GM19467 (cell line): Measurements from ENCODE around the gene ERICH2.
A peak's percentile ranks its signal among the peaks of the same experiment; 100 is the strongest.

Source experiments
- ATAC-seq: cut with Tn5 transposase; IDR thresholded peaks from one replicate; pipeline ENCODE4 v1.9.1; 2021; ENCODE audit warnings: mild to moderate bottlenecking, moderate library complexity; ENCODE audit not compliant: unreplicated experiment

Gene ERICH2

DNA sequence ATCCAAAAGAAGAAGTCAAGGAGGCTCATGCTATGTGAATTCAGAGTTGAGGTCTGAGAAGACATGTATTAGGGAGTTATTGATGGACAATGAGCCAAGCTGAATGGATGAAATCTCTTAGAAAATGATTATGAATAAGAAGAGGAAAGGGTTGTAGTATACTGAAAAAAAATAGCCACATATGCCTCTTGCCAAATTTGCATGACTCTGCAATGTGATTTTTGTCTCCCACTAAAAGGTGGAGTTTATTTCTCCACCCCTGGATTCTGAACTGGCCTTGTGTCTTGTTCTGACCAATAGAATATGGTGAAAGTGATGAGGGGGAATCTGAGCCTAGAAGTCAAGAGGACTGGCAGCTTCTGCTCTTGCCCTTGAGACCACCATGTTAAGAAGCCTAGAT, 8.6 kb upstream of the ERICH2 start:
- no peak for ATAC-seq

DNA sequence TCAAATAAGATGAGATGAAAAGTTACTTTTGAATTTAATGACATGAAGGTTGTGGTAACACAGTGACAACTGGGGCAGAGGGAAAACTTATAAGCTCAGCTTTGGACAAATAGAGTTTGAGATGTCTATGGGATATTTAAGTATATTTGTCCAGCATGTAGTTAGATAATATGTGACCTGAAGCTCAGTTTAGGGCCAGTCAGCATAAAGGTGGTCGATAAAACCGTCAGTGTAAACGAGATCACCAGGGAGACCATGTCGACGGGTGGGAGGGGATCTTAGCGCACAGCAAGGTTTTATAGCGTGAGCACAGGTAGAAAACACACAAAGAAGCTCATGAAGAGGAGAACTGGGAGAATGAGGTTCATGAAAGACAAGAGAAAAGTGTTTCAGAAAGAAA, 7.4 kb upstream of the ERICH2 start:
- ATAC-seq = no peak

DNA sequence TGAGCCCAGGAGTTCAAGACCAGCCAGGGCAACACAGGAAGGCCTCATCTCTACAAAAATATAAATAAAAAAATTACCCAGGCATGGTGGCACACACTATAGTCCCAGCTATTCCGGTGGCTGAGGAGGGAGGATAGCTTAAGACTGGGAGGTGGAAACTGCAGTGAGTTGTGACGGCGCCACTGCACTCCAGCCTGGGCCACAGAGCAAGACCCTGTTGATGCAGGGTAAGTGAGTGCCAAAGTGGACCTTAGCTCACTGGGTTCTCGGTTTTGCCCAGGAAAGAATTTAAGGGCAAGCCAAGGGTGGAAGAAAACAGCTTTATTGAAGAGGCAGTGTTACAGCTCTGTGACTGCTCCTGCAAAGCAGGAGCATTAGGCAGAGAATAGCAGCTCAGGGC, 6.9 kb upstream of the ERICH2 start:
- no peak for ATAC-seq

DNA sequence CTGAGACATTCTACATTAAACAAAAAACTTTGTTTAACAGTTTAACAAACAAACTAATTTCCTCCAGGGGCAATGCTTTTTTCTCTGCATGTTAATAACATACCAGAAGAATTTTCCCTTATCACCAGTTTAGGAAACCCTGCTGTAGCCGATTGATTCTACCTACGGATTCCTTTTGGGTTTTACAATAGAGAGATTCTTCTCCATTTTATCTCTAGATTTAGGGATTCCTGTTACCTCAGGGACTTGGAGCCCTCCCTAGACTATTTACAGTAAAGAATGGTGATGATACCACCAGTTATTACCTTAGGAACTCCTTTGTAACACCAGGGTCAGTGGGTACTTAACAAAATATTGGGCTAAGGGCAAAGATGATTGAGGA, 5.3 kb upstream of the ERICH2 start:
- ATAC-seq = no peak

DNA sequence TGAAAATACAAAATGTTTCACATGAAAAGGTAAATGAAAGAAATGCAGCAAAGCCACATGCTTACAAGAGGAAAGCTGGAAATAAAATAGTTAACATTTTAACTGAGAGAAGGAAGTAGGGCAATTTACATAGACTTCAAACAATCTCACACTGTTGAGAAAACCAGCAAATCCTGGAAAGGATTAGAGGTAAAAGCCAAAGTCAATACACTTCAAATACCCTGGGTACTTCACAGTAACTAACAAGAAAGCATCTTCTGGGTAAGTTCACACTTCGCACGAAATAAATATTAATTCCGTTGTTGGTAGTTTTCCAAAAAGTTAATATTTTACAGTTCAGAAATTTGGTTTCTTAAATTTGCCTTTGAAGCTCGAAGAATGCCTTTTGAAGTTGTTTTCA, 3.5 kb upstream of the ERICH2 start:
- ATAC-seq = no peak

DNA sequence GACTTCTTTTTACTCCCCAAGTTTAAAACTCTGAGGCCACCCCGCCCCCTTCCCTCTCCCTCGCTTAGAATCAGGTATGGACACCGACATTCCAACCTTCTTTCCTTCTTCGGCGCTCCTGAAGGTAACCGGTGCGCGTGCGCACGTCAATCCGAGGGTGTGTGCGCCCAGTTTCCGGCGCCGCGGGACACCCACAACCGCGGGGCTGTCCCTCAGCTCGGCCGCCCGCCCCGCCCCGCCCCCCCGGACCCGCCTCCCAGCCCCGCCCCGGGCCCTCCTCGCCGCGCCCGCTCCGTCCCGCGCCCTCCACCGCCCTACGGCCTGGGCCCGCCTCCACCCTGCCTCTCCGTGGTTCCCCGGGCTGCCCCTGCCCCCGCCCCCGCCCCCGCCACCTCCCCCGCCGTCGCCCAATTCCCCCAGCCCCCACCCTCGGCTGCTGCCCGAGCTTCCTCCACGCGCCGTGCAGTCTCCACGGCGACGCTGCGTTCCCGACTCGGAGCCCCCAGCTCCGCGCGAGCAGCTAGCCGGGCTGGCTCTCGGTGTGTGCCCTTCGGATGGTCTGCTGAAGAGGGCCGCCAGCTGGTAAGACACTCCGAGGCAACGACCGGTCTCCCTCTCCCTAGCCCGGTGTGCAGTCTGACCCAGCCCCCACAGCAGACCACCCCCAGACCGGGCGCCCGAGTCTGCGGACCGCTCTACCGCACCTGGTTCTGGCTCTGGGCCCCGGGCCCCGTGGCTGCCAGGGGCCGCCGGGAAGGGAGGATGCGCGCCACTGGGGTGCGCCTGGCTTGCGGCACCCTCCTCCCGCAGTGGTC, 635 bp downstream of the ERICH2 start:
- ATAC-seq = peak; percentile 78

DNA sequence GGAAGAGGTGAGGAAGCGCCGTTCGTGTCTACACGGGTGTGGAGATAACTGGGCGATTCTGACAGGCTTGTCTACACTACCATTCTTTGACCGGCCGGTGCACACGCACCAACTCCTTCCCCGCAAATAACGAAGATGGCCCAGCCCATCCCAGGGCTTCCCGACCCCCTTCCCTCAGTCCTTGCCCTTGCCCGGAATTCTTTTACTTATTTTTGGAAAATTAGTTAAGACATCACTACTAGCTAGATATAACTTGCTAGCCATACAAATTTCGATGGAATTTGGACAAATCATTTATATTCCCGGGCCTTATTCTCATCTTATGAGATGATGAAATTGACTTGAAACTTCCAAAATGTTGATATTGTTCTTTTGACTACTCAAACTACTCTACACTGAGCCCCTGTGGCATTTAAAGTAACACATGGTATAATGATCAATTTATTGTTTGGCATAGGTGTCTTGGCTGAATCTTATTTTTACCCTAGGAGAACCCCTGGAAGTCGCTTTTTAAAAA, 1.3 kb downstream of the ERICH2 start:
- ATAC-seq = no peak

DNA sequence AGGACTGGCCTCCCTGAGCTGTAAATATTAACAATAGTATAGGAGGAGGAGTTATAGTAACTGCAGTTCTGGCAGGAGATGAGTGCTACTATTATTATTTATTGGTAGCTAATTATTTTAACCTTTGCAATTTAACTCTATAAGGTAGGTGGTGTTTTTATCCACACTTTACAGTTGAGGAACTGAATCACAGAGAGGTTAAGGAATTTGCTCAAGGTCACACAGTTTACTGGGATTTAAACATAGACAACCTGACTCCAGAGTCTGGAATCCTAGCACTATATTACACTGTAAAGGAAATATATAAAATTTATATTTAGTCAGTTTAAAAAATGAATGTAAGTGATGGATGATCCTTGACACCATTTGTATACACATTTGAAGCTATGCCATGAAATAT, 2.1 kb downstream of the ERICH2 start:
- no peak for ATAC-seq

DNA sequence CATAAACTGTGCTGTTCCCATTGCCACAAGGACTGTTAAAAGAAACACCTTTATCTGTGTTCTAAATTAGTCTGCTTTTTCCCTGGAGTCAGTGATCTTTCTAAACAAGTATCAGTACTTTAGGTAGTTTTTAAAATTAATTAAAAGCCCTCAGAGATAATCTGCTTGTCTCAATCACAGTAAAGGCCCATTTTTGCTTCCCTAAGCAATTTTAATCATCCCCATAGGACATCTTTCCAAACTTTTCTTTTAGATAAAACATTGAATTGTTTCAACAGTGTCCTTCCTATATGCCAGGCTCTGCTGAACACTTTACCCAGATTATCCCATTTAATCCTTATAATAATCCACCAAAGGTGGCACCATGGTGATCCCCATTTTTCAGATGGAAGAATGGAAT, 3.9 kb downstream of the ERICH2 start:
- ATAC-seq = no peak

DNA sequence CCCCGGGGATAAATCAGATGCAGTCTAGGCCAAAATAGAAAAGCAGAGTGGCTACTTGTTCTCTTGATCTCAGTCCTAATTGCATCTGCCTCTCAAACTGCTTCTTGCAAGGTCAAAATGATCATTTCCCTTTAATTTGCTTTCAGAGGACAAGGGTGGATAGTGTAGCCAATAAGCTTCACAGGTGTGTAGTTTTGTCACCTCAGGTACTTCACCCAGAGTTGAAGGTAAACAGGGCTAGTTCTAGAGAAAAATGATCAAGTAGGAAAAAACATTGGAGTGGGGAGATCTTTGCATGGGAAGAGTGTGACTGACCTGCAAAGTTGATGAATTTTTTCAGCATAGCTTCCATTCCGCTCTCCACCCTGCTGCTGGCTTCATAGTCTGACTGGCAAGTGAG, 8.7 kb downstream of the ERICH2 start:
- no peak for ATAC-seq

DNA sequence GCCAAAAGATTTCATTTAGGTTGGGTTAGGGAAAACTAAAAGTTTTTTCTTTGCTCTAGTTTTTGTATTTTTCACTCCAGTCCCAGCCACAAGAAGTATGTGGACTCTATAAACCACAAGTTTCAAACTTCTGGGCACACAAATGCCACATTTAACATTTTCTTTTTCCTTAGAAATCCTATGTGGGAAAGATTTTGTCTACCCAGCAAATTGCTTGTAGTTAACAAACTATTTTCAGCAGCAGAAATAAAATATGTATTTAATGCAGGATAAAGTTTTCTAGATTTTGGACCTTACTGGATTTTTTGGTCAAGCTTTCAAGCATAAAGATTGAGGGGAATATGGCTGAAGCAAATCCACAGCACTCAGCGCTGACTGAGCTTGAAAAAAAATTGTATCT, 9.1 kb downstream of the ERICH2 start:
- no peak for ATAC-seq

DNA sequence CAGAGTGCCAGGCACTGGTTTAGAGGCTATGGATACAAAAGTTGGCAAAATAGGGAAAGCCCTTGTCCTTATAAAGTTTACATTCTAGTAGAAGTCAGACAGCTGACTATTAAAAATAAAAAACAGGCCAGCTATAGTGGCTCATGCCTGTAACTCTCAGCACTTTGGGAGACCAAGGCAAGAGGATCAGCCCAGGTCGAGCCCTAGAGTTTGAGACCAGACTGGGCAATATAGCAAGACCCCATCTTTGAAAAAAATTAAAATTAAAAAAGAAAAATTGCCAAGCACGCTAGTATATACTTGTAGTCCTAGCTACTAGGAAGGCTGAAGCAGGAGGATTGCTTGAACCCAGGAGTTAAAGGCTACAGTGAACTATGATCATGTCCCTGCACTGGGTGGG, 12.5 kb downstream of the ERICH2 start:
- ATAC-seq = no peak

DNA sequence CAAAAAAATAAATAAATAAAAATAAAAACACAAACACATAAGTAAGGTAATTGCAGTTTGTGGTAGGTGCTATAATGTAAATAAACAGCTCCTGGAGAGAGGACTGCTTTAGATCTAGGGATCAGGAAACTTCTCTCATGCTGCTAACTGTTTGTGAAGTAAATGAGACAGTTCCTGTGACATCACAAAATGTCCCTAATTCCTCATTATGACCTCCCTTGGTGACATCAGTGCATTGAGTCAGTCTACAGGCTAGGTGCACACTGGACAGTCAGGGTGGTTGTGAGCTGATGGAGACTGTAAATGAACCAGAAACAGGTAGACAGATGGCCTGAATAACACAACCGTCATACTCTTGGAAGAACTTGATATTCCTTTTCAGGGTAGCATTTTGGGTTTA, 13.4 kb downstream of the ERICH2 start:
- no peak for ATAC-seq

DNA sequence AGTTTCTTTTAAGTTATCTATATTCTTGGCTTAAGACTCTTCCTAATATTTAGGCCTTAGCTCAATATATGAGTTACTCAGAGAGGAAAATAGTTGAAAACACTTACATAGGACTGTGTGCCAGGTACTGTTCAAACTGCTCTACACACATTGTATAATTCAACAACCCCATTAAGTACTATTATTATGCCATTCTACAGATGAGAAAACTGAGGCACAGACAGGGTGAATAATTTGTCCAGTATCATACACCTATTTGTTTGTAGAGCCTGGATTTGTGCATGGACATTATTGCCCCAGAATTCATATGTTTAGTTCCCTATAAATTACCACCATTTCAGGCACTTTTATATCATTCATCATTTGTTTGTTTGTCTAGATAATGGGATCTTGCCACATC, 28.8 kb downstream of the ERICH2 start:
- ATAC-seq = no peak

DNA sequence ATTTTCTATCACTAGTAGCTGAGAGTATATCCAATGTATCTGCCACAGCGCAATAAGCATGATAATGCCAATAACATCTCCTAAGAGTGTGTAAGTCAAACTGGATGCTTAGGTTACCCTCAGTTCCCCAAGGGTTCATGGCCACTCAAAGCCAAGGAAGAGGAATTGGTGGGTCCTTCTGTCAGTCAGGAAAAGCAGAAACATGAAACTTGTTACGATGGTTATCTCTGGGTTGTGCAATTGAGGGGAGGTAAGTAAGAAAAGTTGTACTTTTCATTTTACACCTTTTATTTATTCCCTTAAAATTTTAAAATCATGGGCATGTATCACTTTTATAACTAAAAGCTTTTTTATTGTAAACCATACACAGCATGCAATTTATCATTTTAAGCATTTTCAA, 36.4 kb downstream of the ERICH2 start:
- no peak for ATAC-seq

DNA sequence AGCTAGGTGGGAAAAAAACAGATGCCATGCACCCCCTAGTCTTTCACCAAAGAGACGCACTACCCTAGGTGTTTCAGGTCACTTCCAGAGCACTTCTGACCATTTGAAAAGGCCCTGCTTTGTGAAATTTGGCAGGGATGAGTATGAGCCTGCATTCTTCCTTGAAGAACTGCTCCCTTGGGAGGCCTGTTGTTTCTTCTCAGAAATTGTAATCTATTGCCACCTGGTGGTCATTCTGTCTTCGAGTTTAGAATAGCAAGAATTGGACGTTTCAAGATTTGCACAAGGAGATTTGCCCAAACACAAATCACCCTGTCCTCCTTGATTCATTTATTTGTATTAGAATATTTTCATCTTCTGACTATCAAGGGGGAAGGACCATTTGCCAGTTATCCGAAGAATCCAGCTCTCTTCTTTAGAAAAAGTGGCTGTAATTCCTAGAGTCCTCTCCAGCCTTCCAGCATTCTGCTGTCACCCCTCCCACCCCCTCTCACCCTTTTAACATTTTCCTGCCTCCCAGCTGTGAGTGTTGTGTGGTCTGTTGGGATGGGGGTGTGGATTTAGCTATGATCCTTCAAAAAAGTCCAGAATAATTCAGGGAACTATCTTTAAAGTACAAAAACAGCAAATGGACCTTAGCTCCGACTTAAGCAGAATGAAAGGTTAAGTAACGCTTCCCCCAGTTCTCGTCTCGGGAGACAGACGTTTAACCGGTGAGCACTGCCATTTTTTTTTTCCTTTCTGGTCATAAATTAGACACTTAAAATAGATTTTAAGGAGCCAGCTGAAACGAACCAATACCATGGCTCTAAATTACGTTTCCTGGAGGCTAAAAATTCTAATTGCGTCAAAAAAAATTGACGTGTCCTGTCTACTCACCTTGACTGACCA, 42.8 kb downstream of the ERICH2 start:
- ATAC-seq = no peak

DNA sequence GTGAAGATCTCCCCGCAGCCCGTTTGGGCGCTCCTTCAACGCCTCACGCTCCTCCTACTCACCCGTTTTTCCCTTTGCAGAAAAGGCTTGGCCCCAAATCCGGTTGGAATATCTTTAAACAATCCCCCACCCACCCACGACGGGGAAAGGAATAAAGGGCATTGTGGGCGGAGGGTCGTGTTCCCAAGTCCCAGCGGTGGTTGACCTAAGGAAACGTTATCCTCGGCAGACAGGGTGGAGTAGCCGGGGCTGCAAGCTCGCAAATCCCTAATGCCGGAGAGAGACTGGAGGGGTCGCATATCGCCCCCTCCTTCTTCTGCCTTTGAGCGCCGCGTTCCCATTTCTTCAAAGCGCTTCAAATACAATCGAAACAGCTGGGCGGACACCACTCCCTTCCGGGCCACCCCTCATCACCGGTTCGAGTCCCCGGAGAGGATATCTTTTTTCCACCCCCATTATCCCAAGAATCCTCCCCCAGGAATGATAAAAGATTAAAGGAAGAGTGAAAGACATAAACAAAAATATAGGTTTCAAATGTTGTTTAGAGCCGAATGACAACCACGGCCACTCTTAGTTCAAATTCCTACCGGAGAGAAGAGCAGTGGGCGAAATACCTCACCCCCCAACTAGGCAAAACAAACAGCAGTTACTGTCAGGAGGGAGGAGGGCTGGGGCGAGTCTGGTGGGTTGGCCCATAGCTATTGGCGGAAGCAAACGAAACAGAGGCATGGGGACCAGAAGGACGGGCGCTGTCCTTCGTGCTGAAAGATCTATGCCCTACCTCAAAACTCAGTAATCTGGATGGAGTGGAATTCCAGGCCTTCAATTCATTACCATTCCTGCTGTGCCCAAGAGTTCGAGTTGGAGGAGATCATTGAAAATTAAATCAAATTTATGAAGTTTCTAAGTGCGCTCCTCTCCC, 43.7 kb downstream of the ERICH2 start:
- no peak for ATAC-seq

DNA sequence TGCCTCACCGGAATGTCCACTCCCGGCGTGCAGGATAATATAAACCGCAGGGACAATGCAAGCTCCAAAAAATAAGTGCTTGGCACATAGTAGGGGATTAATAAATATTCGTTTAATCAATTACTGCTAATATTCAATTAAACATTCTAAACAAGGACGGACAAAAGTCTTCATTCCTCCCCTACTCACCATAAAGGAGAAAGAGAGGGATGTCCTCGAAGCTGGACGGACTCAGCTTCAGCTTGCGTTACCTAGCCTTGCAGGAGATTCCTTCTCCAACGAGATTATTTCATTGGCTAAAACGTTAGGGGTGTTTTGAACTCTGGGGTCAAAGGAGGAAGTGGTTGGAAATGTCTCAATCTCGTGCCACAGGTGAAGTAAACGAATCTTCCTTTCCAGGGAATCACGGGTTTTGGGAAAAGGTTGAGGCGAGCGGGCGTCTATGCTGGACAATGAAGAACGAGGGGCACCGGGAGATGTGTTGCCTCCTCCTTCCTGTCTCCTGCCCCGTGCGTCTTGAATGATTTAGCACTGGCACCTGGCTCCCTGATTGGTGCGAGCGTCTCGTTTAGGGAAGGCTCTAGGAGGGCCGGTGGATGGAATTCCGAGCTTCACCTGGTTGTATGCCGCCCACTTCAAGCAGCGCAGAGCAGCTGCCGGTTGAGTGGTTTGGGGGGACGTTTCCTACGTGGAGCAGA, 44.5 kb downstream of the ERICH2 start:
- no peak for ATAC-seq

DNA sequence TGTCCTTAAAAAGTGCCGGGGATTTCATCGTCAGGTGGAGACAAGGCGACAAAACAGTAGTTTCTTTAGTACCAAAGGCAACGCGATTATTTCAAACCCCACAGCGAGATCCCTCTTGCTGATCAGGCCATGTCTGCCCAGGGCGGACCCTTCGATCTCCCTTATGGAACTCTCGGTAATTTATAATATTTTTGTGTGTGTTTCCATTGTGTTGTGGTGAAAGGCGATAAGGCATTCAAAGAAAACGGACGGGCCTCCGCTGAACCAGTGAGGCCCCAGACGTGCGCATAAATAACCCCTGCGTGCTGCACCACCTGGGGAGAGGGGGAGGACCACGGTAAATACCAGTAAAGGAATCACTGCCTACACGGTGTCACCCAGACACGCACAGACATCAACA, 45.1 kb downstream of the ERICH2 start:
- no peak for ATAC-seq

DNA sequence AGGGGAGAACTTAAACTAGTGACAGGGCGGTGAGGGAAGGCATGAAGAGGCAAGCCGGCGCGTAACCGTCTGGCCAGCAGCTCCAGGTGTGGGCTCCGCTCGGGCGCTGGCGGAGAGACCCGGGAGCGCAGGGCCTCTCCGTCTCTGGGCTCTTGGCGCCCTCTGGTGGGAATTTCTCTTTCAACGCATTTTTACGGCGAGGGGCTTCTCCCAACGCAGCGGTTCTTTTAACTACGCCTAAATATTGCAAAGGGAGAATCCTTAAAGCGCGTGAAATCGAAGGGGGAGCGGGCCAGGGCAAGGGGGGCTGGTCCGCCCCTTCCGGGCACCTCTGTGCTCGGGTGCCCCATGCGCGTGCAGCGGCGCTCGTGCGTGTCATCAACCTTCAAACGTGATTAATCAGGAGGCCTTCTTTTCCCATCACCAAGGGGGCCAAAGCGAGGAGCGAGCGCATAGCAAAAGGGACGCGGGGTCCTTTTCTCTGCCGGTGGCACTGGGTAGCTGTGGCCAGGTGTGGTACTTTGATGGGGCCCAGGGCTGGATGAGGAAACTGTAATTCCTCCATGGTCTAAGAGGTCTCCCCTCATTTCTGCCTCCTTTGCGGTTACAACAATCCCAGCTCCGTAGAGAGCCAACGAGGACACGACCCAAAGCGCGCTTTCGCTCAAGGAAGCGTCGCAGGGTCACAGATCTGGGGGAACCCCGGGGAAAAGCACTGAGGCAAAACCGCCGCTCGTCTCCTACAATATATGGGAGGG, 45.7 kb downstream of the ERICH2 start:
- no peak for ATAC-seq
